Ovary (tissue), 9 donors: ENCODE data around the gene TSBP1. TPM values are rescaled to one million over a fixed set of nuclear protein-coding genes. Genes with fewer than 3 reads are reported as not detected.
"Not testable (repeated sequence)": the region's sequence is repeated elsewhere in the genome, so short reads cannot be mapped to it uniquely, and the experiment has no call there.

Experiments
- DNase-seq, 5 donors: peaks; one replicate each; pipeline ENCODE4 v3.0.0-alpha.2; 2019 to 2020
- H3K27ac ChIP-seq, 2 donors: fragments of 200-600 bp; one replicate each; pipeline versions ENCODE4 v1.5.1 to v1.8.0; 2019 to 2022
- H3K27me3 ChIP-seq: fragments of 200-600 bp; one replicate; pipeline ENCODE4 v1.8.0; 2022
- H3K36me3 ChIP-seq: fragments of 200-600 bp; sonication (generic); one replicate; pipeline ENCODE4 v1.5.1; 2019
- H3K4me1 ChIP-seq: one replicate; pipeline ENCODE4 v1.8.1; 2013; ENCODE audit warnings: mild to moderate bottlenecking, moderate library complexity; ENCODE audit not compliant: insufficient read depth
- H3K4me3 ChIP-seq: fragments of 200-600 bp; sonication (generic); one replicate; pipeline ENCODE4 v1.5.1; 2017
- H3K9me3 ChIP-seq, 2 donors: fragments of 200-600 bp in 1 of 2; sonication (generic) in 1 of 2; one replicate each; pipeline versions ENCODE4 v1.5.1 to v1.8.1; 2013 to 2019; ENCODE audit warnings: mild to moderate bottlenecking in 1 of 2, moderate library complexity in 1 of 2
- EP300 ChIP-seq: sonication (generic); formaldehyde crosslinking; IDR thresholded peaks from one replicate; pipeline ENCODE4 v1.6.1; 2017; ENCODE audit warnings: antibody characterized with exemption
- POLR2A ChIP-seq: fragments of 450-650 bp; IDR thresholded peaks from one replicate; pipeline ENCODE4 v1.6.1; 2017; ENCODE audit warnings: antibody characterized with exemption, mild to moderate bottlenecking, moderate library complexity
- WGBS, 3 donors: extraction: QIAGEN DNeasy Blood & Tissue Kit in 1 of 3; methylation state at CpG; one replicate each; pipeline versions ENCODE4 v1.1.5 to v1.1.7; 2013 to 2017; 5-methylcytosine and 5-hydroxymethylcytosine counted together
- intact Hi-C, 4 donors: fragments of 100-400 bp; cut with DNase I; formaldehyde crosslinking; loops; one replicate each; pipeline versions ENCODE4 v1.11.0 to v1.15.1; 2022 to 2023
- polyA plus RNA-seq, 2 donors: library from polyadenylated mRNA; stranded (reverse); fragments of 200-250 nt in 1 of 2; fragments of 350-450 nt in 1 of 2; fragmentation: Illumina TruSeq in 1 of 2; extraction: RNeasy Lipid Tissue Mini Kit (QIAGEN cat#74804) in 1 of 2; gene quantifications; one replicate each; pipeline ENCODE4 v1.2.3, GENCODE V29; 2013 to 2014
- total RNA-seq, 7 donors: library from RNA; depleted of rRNA in 2 of 7; stranded (reverse); fragments of >200 nt in 2 of 7; fragmentation: NEBNext Ultra II Directional in 3 of 7; extraction: Animal tissue kit (Norgen Biotek cat#: 25700) in 3 of 7; gene quantifications; one replicate each; pipeline versions ENCODE4 v1.1.0 to v1.2.4, GENCODE V29; 2016 to 2023
- TF ChIP-seq, protein P1 (sequence below), 3 donors: fragments of 450-650 bp in 2 of 3; fragments of 200-600 bp in 1 of 3; IDR thresholded peaks; one replicate each; pipeline versions ENCODE4 v1.5.1 to v1.8.0; 2016 to 2022; ENCODE audit warnings: antibody characterized with exemption in 3 of 3, mild to moderate bottlenecking in 1 of 3
- donor health status: DM: no; HTN: no; CAD: no; lungs with moderate emphysema.
- donor health status: DM: no; HTN: no; CAD: no.
- donor health status: Bipolar disorder and iron deficiency.
- donor health status: DM: yes; HTN: yes; CAD: no.
- donor health status: DM: no; HTN: no; CAD: no.
- donor health status: DM: yes; HTN: yes; CAD: no.

The TSBP1 gene
- total and polyA plus RNA-seq, 9 donors: not detected

DNA sequence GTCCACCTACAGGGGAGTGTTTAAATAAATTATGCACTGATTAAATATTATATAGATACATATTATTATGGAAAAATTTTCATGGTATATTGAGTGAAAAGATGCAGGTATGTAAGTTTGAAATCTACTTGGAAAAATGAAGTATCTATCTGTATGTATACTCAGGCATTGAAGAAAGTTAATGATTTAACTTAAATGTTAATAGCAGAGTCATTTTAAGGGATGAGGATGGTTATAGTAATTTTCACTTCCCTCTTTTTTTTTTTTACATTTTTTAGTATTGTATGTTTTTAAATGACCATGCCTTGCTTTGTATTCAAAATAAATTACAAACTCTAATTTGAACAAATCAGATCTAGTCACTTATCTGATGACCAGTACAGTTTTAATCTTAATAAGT, 104.7 kb downstream of the TSBP1 start:
- intact Hi-C loops: no loop called here
- H3K27me3 ChIP-seq: no peaks in the 10 kb centered on the region
- no peaks in the 10 kb centered on the region for H3K36me3 ChIP-seq
- H3K4me3 ChIP-seq: no peak overlapping the region
- H3K27ac ChIP-seq: no peak overlapping the region
- TF ChIP-seq, protein P1, sequence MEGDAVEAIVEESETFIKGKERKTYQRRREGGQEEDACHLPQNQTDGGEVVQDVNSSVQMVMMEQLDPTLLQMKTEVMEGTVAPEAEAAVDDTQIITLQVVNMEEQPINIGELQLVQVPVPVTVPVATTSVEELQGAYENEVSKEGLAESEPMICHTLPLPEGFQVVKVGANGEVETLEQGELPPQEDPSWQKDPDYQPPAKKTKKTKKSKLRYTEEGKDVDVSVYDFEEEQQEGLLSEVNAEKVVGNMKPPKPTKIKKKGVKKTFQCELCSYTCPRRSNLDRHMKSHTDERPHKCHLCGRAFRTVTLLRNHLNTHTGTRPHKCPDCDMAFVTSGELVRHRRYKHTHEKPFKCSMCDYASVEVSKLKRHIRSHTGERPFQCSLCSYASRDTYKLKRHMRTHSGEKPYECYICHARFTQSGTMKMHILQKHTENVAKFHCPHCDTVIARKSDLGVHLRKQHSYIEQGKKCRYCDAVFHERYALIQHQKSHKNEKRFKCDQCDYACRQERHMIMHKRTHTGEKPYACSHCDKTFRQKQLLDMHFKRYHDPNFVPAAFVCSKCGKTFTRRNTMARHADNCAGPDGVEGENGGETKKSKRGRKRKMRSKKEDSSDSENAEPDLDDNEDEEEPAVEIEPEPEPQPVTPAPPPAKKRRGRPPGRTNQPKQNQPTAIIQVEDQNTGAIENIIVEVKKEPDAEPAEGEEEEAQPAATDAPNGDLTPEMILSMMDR (IDR thresholded peaks at IDR 0.05): no peak
- TF ChIP-seq POLR2A: no peak
- no peak for TF ChIP-seq EP300
- H3K9me3 ChIP-seq: no peaks in the 10 kb centered on the region
- DNase-seq: no peak
- H3K4me1 ChIP-seq: no peaks in the 10 kb centered on the region

DNA sequence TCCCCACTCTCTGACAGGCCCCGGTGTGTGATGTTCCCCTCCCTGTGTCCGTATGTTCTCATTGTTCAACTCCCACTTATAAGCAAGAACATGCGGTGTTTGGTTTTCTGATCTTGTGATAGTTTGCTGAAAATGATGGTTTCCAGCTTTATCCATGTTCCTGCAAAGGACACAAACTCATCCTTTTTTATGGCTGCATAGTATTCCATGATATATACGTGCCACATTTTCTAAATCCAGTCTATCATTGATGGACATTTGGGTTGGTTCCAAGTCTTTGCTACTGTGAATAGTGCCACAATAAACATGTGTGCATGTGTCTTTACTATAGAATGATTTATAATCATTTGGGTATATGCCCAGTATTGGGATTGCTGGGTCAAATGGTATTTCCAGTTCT, 114.4 kb downstream of the TSBP1 start:
- H3K4me3 ChIP-seq, DNase-seq, H3K36me3 ChIP-seq, H3K27ac ChIP-seq, H3K4me1 ChIP-seq, H3K9me3 ChIP-seq, intact Hi-C loops, H3K27me3 ChIP-seq: not testable (repeated sequence)
- WGBS, 3 donors: 91 to 95% (median 94%) methylated on average over 4 of the region's 4 CpGs

DNA sequence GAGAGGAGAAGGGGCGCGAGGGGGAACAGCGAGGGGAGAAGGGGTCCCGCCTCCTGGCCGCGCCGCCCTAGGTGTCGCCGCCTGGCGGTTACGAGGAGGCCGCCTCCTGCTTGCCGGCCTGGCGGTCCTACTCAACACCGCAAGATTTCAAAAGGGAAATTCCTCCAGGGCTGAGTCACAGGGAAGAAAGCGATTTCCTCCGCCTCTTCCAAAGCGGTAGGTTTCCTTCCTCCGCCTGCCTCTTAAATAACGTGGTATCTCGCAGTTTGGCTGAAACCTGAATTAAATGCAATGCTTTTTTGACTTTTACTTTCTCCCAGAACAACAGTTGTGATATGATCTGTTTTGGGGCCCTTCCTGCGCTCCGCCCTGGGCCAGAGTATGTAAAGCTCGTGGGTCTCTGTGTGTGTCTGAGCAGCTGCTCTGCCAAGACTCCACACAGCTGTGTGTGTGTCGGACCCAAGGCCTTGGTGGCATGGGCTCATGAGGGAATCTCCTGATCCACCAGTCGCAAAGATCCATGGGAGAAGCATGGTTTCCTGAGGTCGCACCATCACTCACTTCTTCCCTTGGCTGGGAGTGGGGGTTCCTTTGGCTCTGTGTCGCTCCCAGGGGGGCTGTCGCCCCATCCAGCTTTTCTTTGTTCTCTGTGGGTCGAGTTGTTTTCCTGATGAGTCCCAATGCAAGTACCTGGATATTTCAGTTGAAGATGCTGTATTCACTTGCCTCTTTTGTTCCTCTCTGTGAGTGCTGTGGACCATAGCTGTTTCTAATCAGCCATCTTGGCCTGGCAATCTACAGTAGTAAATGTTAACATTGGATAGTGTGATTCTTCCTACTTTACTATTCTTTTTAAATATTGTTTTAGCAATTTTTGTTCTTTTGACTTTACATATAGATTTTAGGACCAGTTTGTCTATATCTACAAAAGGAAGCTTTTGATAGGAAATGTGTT, 116.2 kb downstream of the TSBP1 start:
- 6 to 10% (median 6%) methylated on average over 30 of the region's 30 CpGs for WGBS, 3 donors
- peak overlapping the region; percentile 40 for H3K4me3 ChIP-seq
- H3K27me3 ChIP-seq: no peaks in the 10 kb centered on the region
- intact Hi-C loops: no loop called here
- TF ChIP-seq POLR2A: no peak
- TF ChIP-seq, protein P1 (IDR thresholded peaks at IDR 0.05): peak; percentile 51 to 65 (median 64)
- no peaks in the 10 kb centered on the region for H3K36me3 ChIP-seq
- no peaks in the 10 kb centered on the region for H3K9me3 ChIP-seq
- peak overlapping the region; percentile 74 to 87 for H3K27ac ChIP-seq
- peaks cover 1% of the 10 kb centered on the region for H3K4me1 ChIP-seq
- peak; percentile 77 to 86 (median 81) for DNase-seq

DNA sequence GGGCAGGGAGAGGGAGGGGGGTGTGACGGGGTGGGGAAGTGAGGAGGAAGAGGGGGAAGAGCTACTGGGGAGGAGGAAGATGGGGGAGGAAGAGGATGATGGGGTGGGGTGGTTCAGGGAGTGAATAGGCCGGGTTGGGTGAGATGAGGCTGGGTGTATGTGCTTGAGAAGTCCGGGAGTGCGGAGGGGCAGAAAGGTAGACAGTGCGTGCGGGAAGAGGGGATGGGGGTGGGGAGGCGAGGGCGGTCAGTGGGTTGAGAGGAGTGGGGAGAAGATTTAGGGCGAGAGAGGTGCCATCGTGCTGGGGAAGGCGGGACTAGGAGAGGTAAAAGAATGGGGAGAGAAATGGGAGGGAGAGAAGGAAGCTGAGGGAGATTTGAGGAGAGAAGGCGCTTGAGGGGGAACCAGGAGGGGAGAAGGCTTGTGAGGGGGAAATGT, 116.9 kb downstream of the TSBP1 start:
- 6 to 7% (median 7%) methylated on average over 12 of the region's 12 CpGs for WGBS, 3 donors
- TF ChIP-seq EP300 (no peak), POLR2A (no peak)
- TF ChIP-seq, protein P1 (IDR thresholded peaks at IDR 0.05): no peak
- H3K4me1 ChIP-seq: peaks cover 1% of the 10 kb centered on the region
- H3K4me3 ChIP-seq: peak overlapping the region; percentile 40
- DNase-seq: peak in 4 of 5 donors; percentile 35 to 64 (median 44)
- peak overlapping the region; percentile 74 to 87 for H3K27ac ChIP-seq
- no peaks in the 10 kb centered on the region for H3K9me3 ChIP-seq
- H3K27me3 ChIP-seq: no peaks in the 10 kb centered on the region
- intact Hi-C loops: no loop called here
- no peaks in the 10 kb centered on the region for H3K36me3 ChIP-seq

DNA sequence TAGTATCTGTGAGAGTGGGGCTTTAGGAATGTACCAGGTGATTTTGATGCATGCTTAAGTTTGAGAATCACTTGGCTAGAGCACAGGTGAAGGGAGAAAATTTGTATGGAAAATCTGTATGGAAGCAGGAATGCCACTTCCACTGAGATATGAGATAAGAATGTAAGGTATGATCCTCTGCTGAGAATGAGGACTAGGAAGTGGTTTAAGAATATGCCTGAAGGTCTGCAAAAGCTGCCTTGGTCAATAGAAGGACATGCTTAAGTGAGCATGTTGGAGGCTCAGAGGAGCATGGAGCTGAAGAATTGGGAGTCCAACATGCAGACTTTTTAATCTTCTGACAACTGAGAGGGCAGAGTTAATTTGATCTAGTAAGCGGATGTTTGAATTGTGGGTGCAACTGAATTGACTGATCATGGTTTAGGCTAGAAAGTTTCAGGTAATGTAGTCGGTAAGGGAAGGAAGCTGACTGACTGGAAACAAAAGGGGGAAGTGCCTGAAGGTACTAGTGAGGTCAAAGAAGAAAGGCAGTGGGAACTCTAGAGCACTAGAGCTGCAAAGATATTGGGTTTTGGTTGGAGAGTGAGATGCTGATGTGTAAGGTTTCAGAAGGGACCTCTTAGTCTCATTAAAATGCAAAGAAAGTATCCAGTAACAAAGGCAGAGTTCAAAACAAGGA, 119.2 kb downstream of the TSBP1 start:
- intact Hi-C loops: no loop called here
- Histone ChIP-seq H3K9me3 (no peaks in the 10 kb centered on the region), H3K36me3 (no peaks in the 10 kb centered on the region), H3K4me3 (no peak overlapping the region), H3K27ac (no peak overlapping the region), H3K4me1 (peaks cover 1% of the 10 kb centered on the region), H3K27me3 (no peaks in the 10 kb centered on the region)
- WGBS, 3 donors: 30 to 67% (median 32%) methylated on average over 2 of the region's 2 CpGs
- no peak for TF ChIP-seq POLR2A
- TF ChIP-seq, protein P1 (IDR thresholded peaks at IDR 0.05): no peak
- TF ChIP-seq EP300: no peak
- no peak for DNase-seq
